Activated T-helper 1 cell treated with anti-CD3 and anti-CD28 coated beads, Interleukin-2, amount 50 U/mL, for 16 hours (primary cell): ENCODE results near the gene SUDS3.

Source experiments
- DNase-seq, 2 donors: peaks; one replicate each; pipeline ENCODE4 v3.0.0-alpha.2; 2020; ENCODE audit warnings: low read depth in 1 of 2, low spot score in 1 of 2

Gene SUDS3

GRCh38 chr12:118446247-118446646 is 69.9 kb downstream of the SUDS3 start:
- no peak for DNase-seq

GRCh38 chr12:118447181-118447580 is 70.8 kb downstream of the SUDS3 start:
- DNase-seq = no peak

- DNase-seq = no peak
Observed at GRCh38 chr12:118448341-118448740, 72.0 kb downstream of the SUDS3 start.

GRCh38 chr12:118455327-118455726 is 79.0 kb downstream of the SUDS3 start:
- DNase-seq = no peak

- DNase-seq = no peak
Observed at GRCh38 chr12:118456741-118457140, 80.4 kb downstream of the SUDS3 start.

GRCh38 chr12:118459110-118459509 is 82.8 kb downstream of the SUDS3 start:
- DNase-seq = no peak

- no peak for DNase-seq
Observed at GRCh38 chr12:118463677-118464076, 87.3 kb downstream of the SUDS3 start.

- DNase-seq = no peak
Observed at GRCh38 chr12:118465706-118466105, 89.4 kb downstream of the SUDS3 start.
